Astrocyte (in vitro differentiated cells and primary cell): Measurements from ENCODE around the gene UBE2G2.

Source experiments
- EZH2 ChIP-seq: IDR thresholded peaks from 2 replicates; pipeline ENCODE4 v1.6.1; 2012; ENCODE audit warnings: mild to moderate bottlenecking, low read length, inconsistent platforms; ENCODE audit not compliant: insufficient read depth
- TF ChIP-seq, protein P1 (sequence below): IDR thresholded peaks from 2 replicates; pipeline ENCODE4 v1.5.1; 2011; ENCODE audit warnings: low read depth, mild to moderate bottlenecking, inconsistent platforms, low read length, moderate library complexity; ENCODE audit not compliant: insufficient read depth

- TF ChIP-seq, protein P1, sequence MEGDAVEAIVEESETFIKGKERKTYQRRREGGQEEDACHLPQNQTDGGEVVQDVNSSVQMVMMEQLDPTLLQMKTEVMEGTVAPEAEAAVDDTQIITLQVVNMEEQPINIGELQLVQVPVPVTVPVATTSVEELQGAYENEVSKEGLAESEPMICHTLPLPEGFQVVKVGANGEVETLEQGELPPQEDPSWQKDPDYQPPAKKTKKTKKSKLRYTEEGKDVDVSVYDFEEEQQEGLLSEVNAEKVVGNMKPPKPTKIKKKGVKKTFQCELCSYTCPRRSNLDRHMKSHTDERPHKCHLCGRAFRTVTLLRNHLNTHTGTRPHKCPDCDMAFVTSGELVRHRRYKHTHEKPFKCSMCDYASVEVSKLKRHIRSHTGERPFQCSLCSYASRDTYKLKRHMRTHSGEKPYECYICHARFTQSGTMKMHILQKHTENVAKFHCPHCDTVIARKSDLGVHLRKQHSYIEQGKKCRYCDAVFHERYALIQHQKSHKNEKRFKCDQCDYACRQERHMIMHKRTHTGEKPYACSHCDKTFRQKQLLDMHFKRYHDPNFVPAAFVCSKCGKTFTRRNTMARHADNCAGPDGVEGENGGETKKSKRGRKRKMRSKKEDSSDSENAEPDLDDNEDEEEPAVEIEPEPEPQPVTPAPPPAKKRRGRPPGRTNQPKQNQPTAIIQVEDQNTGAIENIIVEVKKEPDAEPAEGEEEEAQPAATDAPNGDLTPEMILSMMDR: no peak
- no peak for TF ChIP-seq EZH2
Observed at GRCh38 chr21:44728716-44729115, 72.9 kb downstream of the UBE2G2 start.
